HG03097 (cell line): ENCODE measurements around the gene GARIN1A.
"Not testable (repeated sequence)": the region's sequence is repeated elsewhere in the genome, so short reads cannot be mapped to it uniquely, and the experiment has no call there.

Source experiments
- ATAC-seq: cut with Tn5 transposase; IDR thresholded peaks from one replicate; pipeline ENCODE4 v1.9.1; 2021; ENCODE audit not compliant: unreplicated experiment, low FRiP score

Gene GARIN1A

GRCh38 chr7:128681794-128682537, 9.9 kb downstream of the GARIN1A start:
- no peak for ATAC-seq

- ATAC-seq: not testable (repeated sequence)
These were observed 11.2 kb downstream of the GARIN1A start for GRCh38 chr7:128683270-128683669.

GRCh38 chr7:128683738-128684137, 11.6 kb downstream of the GARIN1A start:
- not testable (repeated sequence) for ATAC-seq

- ATAC-seq: no peak
These were observed 15.0 kb downstream of the GARIN1A start for GRCh38 chr7:128687131-128687530.

GRCh38 chr7:128688492-128688891, 16.4 kb downstream of the GARIN1A start:
- no peak for ATAC-seq

- not testable (repeated sequence) for ATAC-seq
These were observed 17.3 kb downstream of the GARIN1A start for GRCh38 chr7:128689161-128689935.

- no peak for ATAC-seq
These were observed 19.1 kb downstream of the GARIN1A start for GRCh38 chr7:128691227-128691626.

- ATAC-seq: no peak
These were observed 20.7 kb downstream of the GARIN1A start for GRCh38 chr7:128692623-128693270.

GRCh38 chr7:128693373-128694015, 21.4 kb downstream of the GARIN1A start:
- no peak for ATAC-seq

- no peak for ATAC-seq
These were observed 22.6 kb downstream of the GARIN1A start for GRCh38 chr7:128694738-128695137.

GRCh38 chr7:128697302-128697905, 25.3 kb downstream of the GARIN1A start:
- ATAC-seq: no peak

GRCh38 chr7:128699196-128699712, 27.2 kb downstream of the GARIN1A start:
- ATAC-seq: no peak

- ATAC-seq: no peak
These were observed 27.8 kb downstream of the GARIN1A start for GRCh38 chr7:128699895-128700294.

- ATAC-seq: no peak
These were observed 29.1 kb downstream of the GARIN1A start for GRCh38 chr7:128701062-128701785.

GRCh38 chr7:128703609-128704241, 31.6 kb downstream of the GARIN1A start:
- no peak for ATAC-seq

GRCh38 chr7:128705891-128706333, 33.8 kb downstream of the GARIN1A start:
- no peak for ATAC-seq

- no peak for ATAC-seq
These were observed 35.7 kb downstream of the GARIN1A start for GRCh38 chr7:128707752-128708151.

- ATAC-seq: no peak
These were observed 36.1 kb downstream of the GARIN1A start for GRCh38 chr7:128708235-128708634.

- no peak for ATAC-seq
These were observed 36.7 kb downstream of the GARIN1A start for GRCh38 chr7:128708824-128709223.
